GM18526 (cell line): Measurements from ENCODE around the gene TMPRSS11D.

Source experiments
- POLR2A ChIP-seq: IDR thresholded peaks from 3 replicates; pipeline ENCODE4 v1.6.1; 2011; ENCODE audit not compliant: insufficient read length; ENCODE audit errors: extremely low read depth

The TMPRSS11D gene

DNA sequence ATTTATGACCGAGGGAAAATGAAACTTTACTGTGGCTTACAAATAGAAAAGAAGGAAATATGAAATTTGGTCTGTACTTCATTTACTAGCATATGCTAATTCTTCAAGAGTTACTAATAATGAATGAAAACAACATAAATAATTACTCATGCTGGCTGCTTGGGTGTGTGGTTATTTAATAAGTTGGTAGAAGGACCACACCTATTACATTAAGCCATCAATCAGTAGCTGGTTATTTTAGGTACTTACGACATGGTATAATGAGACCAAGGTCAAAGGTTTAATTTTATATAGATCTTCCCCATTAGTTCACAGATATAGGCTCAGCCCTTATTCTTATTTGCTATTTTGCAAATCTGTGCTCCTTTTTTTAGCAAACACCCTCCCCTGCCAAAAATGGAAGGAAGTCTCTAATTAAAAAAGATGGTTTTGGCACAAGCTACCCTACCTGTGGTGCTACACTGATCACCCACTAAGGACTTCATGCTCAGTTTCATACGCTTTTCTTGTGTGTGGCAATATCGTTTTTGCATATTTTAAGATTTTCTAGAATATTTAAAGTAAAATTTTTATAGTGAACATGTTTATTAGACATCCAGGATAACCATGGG lies 14.1 kb downstream of the TMPRSS11D start:
- TF ChIP-seq POLR2A = no peak

DNA sequence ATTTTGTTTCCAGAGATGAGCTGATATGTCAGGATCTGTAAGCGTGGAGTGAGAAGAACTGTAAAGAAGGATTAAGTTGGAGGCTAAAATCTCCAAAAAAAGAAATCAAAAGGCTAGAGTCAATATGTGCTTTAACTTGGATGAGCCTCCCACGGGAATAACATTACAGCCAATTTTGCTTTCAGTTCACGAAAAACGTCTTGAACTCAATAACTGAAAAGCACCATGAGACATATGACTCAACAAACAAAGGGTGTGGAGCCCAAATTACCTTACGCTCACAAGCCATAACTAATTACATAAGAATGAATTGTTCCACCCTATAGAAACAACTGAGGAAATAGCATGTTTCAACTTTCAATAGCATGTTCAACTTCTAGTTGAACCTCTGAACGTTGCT lies 22.3 kb downstream of the TMPRSS11D start:
- no peak for TF ChIP-seq POLR2A

DNA sequence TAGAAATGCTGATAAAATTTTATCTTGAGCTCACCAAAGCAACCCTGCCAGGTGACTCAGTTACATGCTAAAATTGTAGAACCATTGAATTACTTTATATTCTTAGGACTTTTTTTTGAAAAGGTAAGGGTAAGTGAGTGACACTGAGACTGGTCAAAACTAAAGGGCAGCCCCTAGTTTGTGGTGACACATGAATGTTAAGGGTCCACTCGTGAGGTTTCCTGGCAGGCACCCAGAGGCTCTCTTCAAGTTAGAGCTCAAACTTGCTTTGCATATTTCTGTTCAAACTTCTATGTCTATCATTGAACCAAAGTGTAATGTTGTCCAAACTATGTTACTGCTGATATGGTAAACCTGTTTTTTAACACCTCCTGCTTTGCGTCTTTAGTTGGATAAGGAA lies 30.5 kb downstream of the TMPRSS11D start:
- no peak for TF ChIP-seq POLR2A

DNA sequence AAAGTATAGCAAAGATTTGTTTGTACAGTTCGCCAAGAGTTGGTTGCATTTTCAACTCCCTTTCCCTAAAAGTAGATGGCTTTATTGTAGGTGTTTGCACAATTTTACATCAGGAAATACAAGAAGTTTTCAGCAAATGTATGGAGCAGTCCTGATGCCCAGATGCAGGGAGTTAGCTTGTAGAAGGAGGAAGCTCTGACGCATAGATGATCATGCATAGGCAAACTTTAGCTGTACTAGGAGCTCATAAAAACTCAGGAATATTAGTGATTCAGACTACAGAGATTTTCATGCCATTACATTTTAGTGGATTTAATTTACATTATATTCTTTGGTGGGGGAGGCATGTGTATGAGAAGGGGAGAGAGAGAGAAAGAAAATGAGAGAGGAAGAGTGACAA lies 62.9 kb downstream of the TMPRSS11D start:
- TF ChIP-seq POLR2A = no peak

DNA sequence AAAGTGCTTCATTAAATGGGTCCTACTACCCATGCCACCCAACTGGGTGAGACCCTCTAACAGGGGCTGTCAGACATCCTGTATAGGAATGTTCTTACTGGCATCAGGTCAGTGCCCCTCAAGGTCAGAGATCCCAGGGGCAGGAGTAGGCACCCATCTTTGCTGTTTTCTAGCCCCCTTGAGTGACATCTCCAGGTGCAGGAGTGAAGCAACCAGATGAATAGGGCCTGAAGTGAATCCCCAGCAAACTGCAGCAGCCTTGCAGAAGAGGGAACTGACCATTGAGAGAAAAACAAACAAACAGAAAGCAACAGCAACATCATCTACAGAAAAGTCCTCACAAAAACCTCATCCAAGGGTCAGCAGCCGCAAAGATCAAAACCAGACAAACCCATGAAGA lies 73.8 kb downstream of the TMPRSS11D start:
- TF ChIP-seq POLR2A = no peak

DNA sequence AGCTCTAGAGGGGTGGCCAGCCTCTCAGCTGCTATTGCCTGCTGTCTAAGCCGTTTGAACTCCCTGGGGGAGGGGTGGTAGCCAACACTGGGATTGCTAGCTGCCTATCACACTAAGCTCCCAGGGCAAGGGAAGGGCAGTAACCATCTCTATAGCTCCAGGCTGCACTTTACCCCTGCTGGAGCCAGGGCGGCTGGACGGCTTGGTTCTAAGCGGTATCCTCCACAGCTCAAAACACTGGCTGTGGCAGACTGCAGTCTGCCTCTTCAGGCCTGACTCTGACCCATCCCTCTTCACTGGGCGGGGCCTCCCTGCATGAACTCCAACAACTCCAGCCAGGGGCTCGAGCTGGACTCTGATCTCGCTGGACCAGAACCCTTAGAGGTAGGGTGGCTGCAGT lies 74.3 kb downstream of the TMPRSS11D start:
- TF ChIP-seq POLR2A = no peak

DNA sequence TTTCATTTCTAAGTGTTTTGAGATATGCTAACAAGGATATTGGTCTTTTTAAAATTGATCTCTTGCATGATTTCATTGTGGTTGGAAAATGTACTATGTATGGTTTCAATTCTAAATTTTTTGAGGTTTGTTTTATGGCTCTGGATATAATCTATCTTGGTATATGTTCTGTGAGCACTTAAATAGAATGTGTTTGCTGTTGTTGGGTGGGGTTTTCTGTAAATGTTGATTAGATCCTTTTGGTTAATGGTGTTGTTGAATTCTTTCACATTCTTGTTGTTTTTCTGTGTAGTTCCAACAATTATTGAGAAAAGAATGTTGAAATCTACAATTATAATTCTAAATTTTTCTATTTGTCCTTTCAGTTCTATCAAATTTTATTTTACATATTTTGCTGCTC lies 87.0 kb downstream of the TMPRSS11D start:
- TF ChIP-seq POLR2A = no peak

DNA sequence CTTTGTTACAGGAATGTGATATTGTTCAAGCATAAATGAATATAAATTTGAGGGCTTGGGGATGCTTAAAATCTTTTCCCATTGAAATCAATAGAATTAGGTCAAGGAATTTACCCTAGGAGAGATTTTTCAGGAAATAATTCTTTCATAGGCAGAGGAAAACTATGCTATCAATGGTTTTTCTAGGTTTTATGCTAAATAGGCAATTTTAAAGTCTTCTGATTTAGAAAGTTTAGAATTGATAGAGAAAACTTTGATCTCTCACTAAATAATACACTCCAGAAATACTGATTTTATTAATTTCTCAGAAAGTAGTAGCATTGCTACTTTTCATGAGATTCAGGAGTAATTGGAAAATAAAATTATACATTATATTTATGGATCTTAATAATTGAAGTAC lies 93.1 kb downstream of the TMPRSS11D start:
- no peak for TF ChIP-seq POLR2A

DNA sequence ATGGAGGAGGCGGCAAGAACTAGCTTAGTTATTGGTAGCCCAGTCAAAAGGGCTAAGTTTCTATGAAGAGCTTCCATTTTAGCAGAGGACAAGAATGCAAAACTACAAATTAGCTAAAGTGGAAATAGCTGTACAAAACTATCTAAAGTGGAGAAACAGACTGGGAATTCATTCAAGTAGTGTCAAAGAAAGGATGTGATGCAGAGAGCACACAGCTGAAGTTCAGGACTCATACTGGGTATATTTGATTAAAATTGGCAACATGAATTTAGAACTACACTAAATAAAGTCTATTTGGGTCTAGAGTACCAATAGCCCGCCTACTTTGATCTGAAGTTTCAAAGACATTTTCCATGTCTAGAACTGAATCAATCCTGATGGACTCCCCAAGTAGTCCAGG lies 96.5 kb downstream of the TMPRSS11D start:
- TF ChIP-seq POLR2A = no peak

DNA sequence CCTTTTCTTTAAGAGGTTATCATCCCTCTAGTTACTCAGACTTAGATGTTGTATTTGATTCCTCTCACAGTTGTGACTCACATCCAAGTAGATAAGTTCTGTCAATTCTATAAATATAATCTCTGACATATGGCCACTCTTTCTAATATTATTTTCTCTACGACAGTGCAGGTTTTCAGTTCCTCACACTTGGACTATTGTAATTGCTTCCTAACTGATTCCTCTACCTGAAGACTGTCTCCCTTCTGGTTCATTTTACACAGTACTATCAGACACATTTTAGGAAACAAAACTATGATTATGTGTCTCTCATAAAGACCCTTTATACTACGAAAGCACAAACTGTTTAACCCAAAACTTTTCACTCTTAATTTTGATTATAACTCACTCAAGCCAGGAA lies 98.3 kb downstream of the TMPRSS11D start:
- no peak for TF ChIP-seq POLR2A

DNA sequence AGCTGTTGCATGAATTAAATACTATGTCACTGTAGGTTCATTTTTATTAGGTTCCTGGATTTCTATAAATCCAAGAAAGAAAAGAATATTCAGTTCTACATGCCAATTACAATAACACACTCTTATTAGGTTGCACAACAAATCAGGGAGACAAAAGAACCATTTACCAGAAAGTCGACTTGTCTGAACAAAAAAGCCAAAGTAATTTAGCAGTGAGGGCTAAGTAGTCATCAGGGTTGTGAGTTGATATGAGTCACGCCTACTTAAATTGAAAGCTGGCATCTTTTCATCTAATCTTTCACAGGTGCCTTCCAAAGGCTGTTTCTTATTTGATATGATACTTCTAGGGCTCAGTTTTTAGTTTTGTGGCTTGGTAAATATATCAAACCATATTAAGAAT lies 104.2 kb downstream of the TMPRSS11D start:
- no peak for TF ChIP-seq POLR2A

DNA sequence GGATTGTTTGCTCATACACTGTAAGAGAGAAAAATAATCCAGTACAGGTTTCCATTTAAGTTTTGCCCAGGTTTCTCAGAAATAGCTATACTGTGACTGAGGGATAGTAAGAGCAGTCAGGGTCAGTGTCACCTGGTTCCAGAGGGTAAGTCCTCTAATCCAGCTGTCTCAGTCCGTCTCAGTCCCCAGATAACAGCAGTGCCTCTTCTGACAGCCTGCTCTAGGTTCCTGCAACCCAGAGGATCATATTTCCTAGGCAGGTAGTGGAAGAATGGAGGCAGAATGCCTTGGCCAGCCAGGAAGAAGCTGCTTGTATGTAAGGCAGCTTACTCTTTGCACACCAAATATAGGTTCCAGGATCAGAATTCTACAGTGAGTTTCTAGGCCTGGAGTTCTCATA lies 107.1 kb downstream of the TMPRSS11D start:
- no peak for TF ChIP-seq POLR2A
